ENCODE data around the gene POC1B.
A peak's percentile ranks its signal among the peaks of the same experiment; 100 is the strongest.

The POC1B gene

GRCh38 chr12:89525824-89526770 is at the start of gene POC1B:
Gene POC1B (minus strand): TSS chr12:89526047. CDS start chr12:89525895, 152 bp downstream.
- peak; percentile 74 for DNase-seq

GRCh38 chr12:89575374-89575773 is 49.5 kb upstream of the POC1B start:
- DNase-seq: no peak

GRCh38 chr12:89574736-89575208 is 48.9 kb upstream of the POC1B start:
- DNase-seq: no peak

GRCh38 chr12:89573051-89573810 is 47.4 kb upstream of the POC1B start:
- DNase-seq: no peak

- DNase-seq: no peak
Observed at GRCh38 chr12:89571491-89572195, 45.8 kb upstream of the POC1B start.

GRCh38 chr12:89568484-89568883 is 42.6 kb upstream of the POC1B start:
- DNase-seq: no peak

- no peak for DNase-seq
Observed at GRCh38 chr12:89567691-89568239, 41.9 kb upstream of the POC1B start.

- no peak for DNase-seq
Observed at GRCh38 chr12:89566615-89567014, 40.8 kb upstream of the POC1B start.

- DNase-seq: no peak
Observed at GRCh38 chr12:89565002-89565401, 39.2 kb upstream of the POC1B start.

GRCh38 chr12:89559753-89560152 is 33.9 kb upstream of the POC1B start:
- DNase-seq: no peak

GRCh38 chr12:89556976-89557375 is 31.1 kb upstream of the POC1B start:
- DNase-seq: no peak

- DNase-seq: no peak
Observed at GRCh38 chr12:89552376-89552775, 26.5 kb upstream of the POC1B start.

GRCh38 chr12:89551747-89552146 is 25.9 kb upstream of the POC1B start:
- DNase-seq: no peak

GRCh38 chr12:89547101-89547500 is 21.3 kb upstream of the POC1B start:
- DNase-seq: no peak

- DNase-seq: no peak
Observed at GRCh38 chr12:89546151-89546550, 20.3 kb upstream of the POC1B start.

- DNase-seq: no peak
Observed at GRCh38 chr12:89544681-89545184, 18.9 kb upstream of the POC1B start.

- DNase-seq: no peak
Observed at GRCh38 chr12:89544022-89544421, 18.2 kb upstream of the POC1B start.

GRCh38 chr12:89542912-89543592 is 17.2 kb upstream of the POC1B start:
- DNase-seq: peak; percentile 55

- DNase-seq: no peak
Observed at GRCh38 chr12:89542236-89542635, 16.4 kb upstream of the POC1B start.

- no peak for DNase-seq
Observed at GRCh38 chr12:89540586-89540985, 14.7 kb upstream of the POC1B start.

GRCh38 chr12:89539426-89540223 is 13.8 kb upstream of the POC1B start:
- no peak for DNase-seq
